Fibroblast of villous mesenchyme (primary cell): ENCODE results near the gene CXorf58. TPM values are rescaled to one million over a fixed set of nuclear protein-coding genes. Genes with fewer than 3 reads are reported as not detected.

Experiments used
- DNase-seq: peaks from one replicate; pipeline ENCODE4 v3.0.0-alpha.2; 2010; ENCODE audit warnings: low read depth
- H3K4me3 ChIP-seq: 2 replicates; pipeline ENCODE4 v1.5.1; 2011; ENCODE audit warnings: low read depth, mild to moderate bottlenecking, low read length
- total RNA-seq: library from RNA; depleted of rRNA; stranded (reverse); fragments of >200 nt; gene quantifications from 2 replicates; pipeline ENCODE4 v1.2.3, GENCODE V29; 2012
- TF ChIP-seq, protein P1 (sequence below): IDR thresholded peaks from 2 replicates; pipeline ENCODE4 v1.5.1; 2012; ENCODE audit warnings: low read depth, mild to moderate bottlenecking, low read length; ENCODE audit not compliant: insufficient read depth

The CXorf58 gene
- total RNA-seq, 1 donor, result not detected

DNA sequence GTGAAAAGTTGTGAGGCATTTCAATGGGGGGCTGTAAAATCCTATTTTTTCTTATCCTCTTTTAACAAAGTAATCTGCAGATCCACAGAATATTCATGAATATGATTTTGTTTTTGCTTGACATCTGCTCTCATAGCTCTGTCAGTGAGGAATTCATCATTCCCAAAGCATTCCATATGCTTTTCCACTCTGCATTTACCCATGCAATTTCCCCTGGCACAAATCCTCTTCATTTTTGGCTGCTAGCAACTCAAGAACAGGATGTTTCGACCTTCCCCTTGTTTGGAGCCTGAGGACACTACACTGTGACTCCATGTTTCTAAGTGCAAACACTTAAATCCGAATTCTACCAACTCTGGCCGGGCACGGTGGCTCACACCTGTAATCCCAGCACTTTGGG, 70.7 kb downstream of the CXorf58 start:
- no peak overlapping the region for H3K4me3 ChIP-seq
- DNase-seq, result no peak
- TF ChIP-seq, protein P1, sequence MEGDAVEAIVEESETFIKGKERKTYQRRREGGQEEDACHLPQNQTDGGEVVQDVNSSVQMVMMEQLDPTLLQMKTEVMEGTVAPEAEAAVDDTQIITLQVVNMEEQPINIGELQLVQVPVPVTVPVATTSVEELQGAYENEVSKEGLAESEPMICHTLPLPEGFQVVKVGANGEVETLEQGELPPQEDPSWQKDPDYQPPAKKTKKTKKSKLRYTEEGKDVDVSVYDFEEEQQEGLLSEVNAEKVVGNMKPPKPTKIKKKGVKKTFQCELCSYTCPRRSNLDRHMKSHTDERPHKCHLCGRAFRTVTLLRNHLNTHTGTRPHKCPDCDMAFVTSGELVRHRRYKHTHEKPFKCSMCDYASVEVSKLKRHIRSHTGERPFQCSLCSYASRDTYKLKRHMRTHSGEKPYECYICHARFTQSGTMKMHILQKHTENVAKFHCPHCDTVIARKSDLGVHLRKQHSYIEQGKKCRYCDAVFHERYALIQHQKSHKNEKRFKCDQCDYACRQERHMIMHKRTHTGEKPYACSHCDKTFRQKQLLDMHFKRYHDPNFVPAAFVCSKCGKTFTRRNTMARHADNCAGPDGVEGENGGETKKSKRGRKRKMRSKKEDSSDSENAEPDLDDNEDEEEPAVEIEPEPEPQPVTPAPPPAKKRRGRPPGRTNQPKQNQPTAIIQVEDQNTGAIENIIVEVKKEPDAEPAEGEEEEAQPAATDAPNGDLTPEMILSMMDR, result no peak

DNA sequence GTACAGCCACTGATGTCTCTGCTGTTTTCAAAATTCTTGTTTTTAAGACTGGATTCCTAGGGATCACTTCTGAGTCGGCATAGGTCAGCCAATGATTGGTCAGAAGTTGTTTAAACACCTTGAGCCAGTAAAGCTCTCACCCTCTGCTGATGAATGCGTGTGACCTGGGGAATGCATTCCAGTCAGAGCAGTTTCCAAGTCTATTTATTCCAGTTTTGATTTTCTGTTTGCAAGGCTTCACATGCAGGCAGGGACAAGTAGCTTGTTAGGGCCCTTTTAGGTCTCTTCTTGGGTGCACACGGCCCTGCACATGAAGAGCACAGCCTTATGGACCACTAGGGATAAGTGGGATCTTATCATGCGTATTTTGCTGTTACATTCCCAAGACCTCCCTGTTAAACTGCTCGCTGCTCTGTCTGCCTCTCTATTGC, 72.2 kb downstream of the CXorf58 start:
- no peak overlapping the region for H3K4me3 ChIP-seq
- peak; percentile 28 for DNase-seq
- TF ChIP-seq, protein P1, result no peak

DNA sequence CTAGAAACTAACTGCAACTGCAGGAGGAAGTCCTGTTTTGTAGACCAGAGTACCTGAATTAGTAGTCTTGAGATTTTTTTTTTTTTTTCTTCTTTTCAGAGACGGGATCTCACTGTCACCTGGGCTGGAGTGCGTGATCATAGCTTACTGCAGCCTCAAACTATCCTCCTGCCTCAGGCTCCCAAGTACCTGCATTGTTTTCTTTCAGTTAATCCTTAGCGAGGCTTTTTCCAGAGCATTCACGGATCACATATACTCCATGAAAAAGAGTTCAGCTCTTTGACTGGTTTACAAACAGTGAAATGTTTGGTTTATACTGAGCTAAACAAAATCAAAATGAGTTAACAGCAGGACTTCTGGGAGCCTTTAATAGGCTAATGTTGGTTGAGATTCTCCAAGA, 73.4 kb downstream of the CXorf58 start:
- no peak for DNase-seq
- TF ChIP-seq, protein P1, result no peak
- H3K4me3 ChIP-seq, result no peak overlapping the region

DNA sequence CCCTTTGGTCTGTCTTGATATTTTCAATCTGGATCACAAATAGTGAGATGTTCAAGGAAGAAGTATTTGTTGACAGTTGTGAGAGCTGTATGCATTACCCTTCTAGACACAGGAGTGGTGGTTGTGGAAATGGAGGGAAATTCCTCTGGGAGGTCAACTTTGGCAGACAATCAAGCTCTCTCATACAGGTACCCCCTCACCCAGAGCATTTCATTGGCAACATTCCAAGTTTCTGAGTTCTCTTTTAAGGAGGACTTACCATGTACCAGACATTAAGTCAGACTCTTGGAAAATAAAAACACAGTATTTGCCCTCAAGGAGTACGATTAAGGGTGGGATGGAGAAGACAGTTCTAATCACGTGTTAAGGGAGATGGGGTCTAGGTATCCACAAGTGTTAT, 73.9 kb downstream of the CXorf58 start:
- TF ChIP-seq, protein P1, result no peak
- no peak overlapping the region for H3K4me3 ChIP-seq
- no peak for DNase-seq

DNA sequence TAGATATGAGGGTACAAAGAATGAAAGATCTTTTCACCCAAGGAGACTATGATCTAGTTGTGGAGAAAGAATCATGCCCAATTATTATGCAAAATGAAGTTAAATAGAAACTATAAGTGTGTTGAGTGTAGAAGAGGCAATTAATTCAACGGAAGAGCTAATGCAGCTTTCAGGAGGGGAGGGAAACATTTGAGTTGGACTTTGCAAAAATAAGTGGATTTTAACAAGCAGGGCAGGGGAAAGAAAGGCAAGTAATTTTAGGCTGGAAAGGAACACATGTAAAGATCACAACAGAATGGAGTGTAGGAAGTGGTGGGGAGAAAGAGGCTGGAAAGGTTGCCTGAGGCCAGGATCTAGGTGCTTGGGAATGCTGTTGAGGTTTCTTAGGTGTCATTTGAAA, 75.1 kb downstream of the CXorf58 start:
- no peak for DNase-seq
- TF ChIP-seq, protein P1, result no peak
- no peak overlapping the region for H3K4me3 ChIP-seq

Other genes with a start within 250 kb of the CXorf58 start
- gene PRDX4, start 240.5 kb upstream of the CXorf58 start, total RNA-seq, result 160 and 216 TPM in 2 replicates
- 69.5 and 72.8 TPM in 2 replicates for gene ACOT9, start 164.7 kb upstream of the CXorf58 start, total RNA-seq
- gene SAT1, start 124.8 kb upstream of the CXorf58 start, total RNA-seq, result 71.7 and 81.8 TPM in 2 replicates
- 7.4 and 13.0 TPM in 2 replicates for gene APOO, start 68 bp upstream of the CXorf58 start, total RNA-seq
- 6.8 and 12.5 TPM in 2 replicates for gene KLHL15, start 119.2 kb downstream of the CXorf58 start, total RNA-seq
- 256 and 355 TPM in 2 replicates for gene EIF2S3, start 146.9 kb downstream of the CXorf58 start, total RNA-seq
- gene ZFX, start 241.7 kb downstream of the CXorf58 start, total RNA-seq, result 66.4 and 82.5 TPM in 2 replicates